ENCODE measurements around the gene CTNNA3.

The CTNNA3 gene

DNA sequence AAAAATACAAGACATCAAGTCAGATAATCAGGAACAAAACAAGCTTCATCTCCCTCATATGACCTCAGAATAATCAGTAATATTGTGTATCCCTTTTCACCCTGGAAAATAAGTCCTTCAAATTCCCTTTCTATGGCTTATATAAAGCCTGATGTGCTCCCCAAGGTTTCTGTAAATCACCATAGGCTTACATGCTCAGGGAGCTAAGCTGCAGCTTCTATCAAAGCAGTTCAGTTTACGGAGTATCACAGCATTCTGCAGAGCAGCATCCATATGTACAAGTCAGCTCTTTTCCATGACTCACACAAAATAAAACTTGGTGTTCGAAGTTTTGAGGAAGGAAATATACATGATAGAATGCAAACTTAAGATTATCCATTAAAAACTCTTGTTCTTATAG is 544.5 kb downstream of the CTNNA3 start:
- no peak overlapping the region for H3K4me3 ChIP-seq (ENCODE audit: low read depth, low read length)

DNA sequence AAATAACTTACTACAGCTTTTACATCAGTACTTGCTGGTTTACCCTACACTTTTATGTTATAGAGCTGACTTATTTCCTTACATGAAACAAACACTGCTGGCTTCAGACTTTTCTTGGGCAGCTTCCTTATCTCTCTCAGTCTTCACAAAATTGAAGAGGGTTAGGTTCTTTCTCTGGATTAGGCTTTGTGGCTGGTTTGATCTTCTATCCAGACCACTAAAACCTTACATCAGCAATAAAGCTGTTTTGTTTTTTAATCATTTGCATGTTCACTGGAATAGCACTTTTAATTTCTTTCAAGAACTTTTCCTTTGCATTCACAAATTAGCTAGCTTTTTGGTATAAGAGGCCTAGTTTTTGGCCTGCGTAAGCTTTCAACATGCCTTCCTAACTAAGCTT is 551.5 kb downstream of the CTNNA3 start:
- no peak overlapping the region for H3K4me3 ChIP-seq (ENCODE audit: low read depth, low read length)

DNA sequence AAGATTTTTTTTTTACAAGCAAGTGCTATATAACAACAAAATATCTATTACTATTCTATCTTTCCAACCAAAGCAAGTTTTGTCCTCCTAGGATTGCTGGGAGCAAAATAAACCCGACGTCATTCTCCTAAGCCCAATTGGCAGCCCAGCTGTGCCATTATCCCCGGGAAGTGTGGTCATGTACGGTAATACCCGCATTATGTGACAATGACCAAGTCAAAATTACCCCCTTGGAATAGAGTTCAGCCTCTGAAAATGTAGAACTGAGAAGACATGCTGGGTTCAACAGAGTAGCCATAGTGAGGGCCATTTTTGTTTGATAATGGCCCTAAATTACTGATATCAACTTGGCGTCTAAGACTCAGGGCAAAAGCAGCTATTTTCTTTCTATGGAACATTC is 554.7 kb downstream of the CTNNA3 start:
- H3K4me3 ChIP-seq (ENCODE audit: low read depth, low read length), result no peak overlapping the region

DNA sequence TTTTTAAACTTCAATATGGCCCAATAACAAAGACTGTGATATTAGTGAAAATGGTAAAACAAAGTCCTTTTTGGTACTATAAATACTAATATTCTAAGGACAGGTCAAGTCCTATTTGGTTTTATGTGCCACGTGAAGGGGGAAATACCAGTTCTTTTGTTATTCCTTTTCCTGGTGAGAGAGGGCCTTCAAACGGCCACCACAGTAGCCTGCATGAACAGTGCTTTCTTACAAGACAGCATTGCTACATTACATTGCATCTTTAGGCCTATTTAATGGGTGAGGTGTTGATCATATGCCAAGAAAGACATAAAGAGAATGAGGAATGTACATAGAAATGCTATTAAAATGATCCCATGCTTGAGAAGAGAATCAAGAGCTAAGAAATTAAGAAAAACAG is 555.4 kb downstream of the CTNNA3 start:
- no peak overlapping the region for H3K4me3 ChIP-seq (ENCODE audit: low read depth, low read length)

DNA sequence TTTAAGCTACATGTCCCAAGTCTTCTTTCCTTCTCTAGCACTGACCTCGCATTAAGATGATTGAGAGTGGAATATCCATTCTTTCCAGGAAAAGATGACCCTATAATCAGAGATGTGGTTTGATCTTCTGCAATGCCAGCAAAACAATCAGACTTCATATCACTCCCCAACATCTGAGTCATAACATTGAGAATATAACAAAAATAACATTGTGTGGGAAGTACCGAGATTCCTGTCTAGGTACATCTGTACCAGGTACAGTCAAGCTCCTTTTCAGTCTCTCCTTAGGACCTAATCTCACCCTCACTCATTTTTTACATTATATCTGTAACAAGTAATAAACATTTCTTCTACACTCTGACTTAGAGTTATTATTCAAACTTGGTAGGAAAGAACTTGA is 568.6 kb downstream of the CTNNA3 start:
- H3K4me3 ChIP-seq (ENCODE audit: low read depth, low read length), result no peak overlapping the region

DNA sequence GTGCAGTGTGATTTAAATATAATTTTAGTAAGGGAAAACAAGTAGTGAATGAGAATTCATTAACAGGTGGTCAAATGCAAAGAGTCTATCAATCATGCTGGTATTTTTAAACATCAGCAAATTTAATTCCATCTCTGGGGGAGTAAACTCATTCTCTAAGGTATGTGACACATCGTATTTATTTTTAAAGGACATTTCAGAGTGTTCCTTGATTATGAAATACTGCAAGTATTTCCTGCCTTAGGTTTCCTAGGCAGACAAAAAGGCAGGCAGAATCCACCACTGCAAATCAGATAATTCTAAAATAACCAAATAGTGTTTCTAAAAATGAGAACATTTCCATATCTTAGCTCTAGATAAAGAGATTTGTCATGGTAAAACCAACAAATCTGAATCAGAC is 576.3 kb downstream of the CTNNA3 start:
- H3K4me3 ChIP-seq (ENCODE audit: low read depth, low read length), result no peak overlapping the region

DNA sequence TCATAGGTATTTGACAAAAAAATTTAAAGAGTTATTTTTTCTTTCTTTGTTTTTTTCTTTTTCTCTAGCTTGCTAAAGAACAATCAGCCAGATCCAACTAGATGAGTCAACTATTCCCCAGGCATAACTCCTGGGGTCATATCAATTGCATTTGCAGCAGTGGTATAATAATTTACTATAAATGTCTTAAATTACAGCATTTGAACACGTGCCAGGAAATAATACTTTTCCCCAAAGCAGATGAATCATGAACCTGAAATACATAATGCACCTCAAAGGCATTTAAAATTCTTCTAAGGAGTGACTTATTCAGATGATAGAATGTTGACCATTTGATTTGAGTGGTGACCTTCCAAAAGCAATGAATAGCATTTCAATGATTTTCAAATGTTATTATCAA is 580.0 kb downstream of the CTNNA3 start:
- H3K4me3 ChIP-seq (ENCODE audit: low read depth, low read length), result no peak overlapping the region

DNA sequence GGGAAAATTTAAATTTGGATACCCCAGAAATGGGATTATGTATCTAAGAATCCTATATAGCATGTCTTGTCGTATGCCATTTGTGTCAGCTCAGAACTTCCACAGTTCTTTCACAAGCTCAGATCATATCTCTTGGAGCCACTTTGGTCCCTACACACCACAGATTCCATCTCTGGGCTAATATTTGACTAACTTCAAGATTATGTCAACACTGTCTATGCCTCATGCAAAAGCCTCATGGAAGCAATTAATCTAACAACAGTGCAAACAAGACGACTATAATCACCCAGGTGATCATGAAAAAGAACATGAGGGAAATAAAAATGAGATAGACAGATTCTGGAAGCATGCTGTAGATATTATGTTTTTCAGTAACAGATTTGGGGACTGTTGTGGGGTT is 581.0 kb downstream of the CTNNA3 start:
- H3K4me3 ChIP-seq (ENCODE audit: low read depth, low read length), result no peak overlapping the region

DNA sequence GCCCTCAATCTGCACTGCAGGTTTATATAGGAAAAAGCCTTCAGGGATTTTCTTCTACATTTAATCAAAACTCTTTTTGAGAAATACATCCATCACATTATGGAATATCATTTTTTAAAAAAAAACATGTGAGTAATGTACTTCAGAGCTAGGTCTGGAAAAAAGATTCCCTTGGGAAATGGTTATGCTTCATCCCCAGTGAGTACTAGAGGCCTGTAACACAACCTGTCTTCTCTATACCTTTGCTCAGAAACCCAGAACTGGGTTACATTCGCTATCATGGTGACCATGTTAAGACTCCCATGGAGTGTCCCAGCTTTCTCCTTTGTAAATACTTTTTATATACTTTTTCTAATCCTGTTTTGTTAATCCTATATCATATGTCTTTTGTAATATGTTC is 583.2 kb downstream of the CTNNA3 start:
- H3K4me3 ChIP-seq (ENCODE audit: low read depth, low read length), result no peak overlapping the region

DNA sequence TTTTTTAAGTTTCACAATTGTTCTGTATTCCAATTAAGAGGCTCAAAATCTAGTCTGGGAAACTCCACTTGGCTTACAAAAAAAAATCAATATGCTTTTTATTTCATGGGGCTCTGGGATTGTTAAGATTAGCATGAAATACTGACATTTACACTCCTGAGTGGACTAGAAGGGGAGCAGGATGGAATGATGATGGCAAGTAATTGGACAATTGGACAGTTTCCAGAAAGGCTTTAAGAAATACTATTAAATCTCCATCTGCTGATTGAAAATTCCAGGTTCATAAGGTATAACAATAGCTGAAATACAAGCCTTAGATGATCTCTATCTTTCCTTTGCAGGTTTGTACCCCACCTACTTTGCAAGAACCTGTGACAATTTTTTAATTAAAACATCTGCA is 585.7 kb downstream of the CTNNA3 start:
- no peak overlapping the region for H3K4me3 ChIP-seq (ENCODE audit: low read depth, low read length)

DNA sequence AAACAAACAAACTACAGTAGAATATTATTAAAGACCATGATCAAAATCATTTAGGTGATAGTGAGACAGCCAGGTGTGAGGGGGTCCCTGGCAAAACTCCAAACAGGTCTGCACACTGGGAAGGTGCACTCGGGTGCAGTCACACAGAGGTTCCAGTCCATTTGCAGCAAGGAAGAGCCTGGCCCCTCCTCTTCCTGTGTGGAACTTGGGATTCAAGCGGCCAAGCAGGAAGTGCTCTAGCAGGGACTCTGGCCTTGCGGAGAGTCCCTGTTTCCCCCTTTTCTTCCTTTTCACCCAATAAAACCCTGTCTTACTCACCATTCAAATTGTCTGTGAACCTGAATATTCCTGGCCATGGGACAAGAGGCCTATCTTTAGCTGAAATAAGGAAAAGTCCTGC is 588.3 kb downstream of the CTNNA3 start:
- no peak overlapping the region for H3K4me3 ChIP-seq (ENCODE audit: low read depth, low read length)

DNA sequence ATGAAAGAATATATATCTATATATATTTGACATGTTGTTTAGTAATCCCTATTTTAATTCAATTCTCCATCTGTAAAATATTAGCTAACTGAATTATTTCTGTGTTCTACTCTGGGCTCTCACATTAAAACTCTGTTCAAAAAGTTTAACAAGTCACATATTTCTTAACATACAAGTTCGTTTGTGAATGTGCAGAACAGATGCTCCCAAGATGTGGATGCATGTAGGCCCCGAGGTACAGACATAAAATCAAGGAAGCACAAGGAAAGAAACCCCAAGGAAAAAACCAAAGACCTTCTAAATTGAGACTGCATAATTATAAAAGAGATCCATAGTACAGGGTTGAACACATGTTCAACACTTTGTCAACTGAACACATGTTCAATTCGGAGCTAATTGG is 595.0 kb downstream of the CTNNA3 start:
- H3K4me3 ChIP-seq (ENCODE audit: low read depth, low read length), result no peak overlapping the region

DNA sequence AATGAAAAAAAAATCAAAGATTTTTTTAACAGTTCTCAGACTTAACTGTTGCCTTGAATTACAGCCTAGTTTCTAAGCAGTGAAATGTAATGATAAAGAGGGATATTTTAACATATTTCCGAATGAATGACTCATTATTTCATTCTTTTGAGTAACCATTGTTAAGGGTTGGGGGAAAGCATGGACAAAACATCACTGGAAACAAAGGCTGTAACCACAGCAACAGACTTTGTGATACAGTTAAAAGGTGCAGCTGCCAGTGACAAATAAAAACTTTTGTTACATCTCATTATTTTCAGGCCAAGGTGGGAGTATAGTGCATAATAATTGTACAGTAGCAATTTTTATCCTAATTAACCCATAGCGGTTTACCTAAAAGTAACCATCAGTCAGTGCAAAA is 597.5 kb downstream of the CTNNA3 start:
- H3K4me3 ChIP-seq (ENCODE audit: low read depth, low read length), result no peak overlapping the region

DNA sequence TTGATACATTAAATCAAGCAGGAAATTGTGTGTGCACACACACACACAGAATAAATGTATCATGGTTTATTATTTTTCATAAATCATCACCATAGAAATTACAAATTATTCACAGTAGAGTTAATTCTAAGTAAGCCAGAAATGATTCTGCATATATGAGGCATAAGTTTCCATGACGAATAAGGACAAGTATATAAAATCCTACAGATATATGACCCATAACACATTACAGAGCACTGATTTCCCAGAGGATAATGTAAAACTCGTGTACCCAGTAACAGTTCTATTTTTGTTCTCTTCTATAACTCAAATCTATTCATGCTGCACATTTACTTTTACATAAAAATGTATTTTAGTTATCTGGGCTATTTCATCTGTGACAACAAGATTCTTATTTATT is 600.5 kb downstream of the CTNNA3 start:
- no peak overlapping the region for H3K4me3 ChIP-seq (ENCODE audit: low read depth, low read length)

DNA sequence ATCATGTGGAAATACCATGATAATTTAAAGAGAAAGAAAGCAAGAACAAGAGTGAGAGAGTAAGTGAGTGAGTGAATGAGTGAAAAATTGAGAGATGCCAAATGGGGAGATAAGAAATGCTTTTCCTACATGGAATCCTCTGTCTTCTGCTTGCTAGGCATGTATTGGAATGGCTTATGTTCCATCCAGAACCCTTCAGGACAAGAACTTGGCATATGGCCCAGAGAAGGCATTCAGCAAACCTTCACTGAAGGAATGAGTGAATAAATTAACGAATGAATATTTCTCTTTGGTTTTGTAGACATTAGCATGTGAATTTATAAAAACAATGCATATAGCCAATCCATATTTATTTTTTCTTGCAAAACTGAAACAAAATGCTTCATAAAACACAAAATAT is 608.0 kb downstream of the CTNNA3 start:
- no peak overlapping the region for H3K4me3 ChIP-seq (ENCODE audit: low read depth, low read length)

DNA sequence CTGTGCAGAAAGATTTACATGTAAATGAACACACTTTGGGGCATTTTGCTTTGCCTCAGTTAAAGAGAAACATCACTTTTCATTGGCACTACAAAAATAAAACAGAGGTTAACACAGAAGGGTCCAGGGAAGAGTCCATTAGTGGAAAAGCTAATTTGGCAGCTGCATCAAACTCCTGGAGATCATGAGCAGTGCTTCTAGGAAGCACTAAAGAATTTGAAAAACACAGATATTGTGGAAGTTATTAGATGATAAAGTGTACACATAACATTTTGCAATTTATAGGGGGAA is 608.9 kb downstream of the CTNNA3 start:
- H3K4me3 ChIP-seq (ENCODE audit: low read depth, low read length), result no peak overlapping the region

DNA sequence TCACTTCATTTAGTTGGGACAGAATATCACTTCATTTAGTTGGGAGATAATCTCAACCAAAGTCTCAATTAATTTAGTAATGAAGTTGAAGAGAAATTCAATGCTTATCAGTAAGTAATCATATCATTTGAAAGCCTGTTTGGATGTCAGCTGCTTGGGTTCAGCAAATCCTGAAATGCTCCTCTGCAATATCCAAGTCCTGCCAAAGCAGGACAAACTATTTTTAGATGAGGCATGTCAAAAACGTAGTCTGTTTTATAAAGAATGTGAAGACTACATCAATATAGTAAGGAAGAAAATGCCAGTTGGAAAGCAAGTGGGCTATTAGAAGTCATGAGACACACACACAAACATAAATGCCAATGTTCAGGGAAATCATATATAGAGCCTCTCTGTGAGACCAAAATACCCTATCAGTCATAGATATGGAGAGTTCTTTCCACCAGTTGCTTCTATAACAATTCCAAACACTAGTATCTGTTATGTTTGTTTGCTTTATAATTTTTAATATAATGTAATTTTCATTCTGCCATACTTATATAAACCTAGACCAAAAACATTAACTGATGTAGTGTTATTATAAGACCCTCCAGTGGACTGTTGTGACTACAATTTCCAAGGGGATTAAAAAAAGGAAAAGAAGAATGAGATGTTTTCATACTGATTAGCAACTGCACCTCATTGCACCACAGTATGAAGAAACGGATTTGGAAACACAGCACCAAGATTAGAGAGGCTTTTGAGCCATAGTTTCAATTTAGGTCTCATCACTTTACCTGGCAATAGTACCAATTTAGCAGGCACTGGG is 609.5 kb downstream of the CTNNA3 start:
- no peak overlapping the region for H3K4me3 ChIP-seq (ENCODE audit: low read depth, low read length)

DNA sequence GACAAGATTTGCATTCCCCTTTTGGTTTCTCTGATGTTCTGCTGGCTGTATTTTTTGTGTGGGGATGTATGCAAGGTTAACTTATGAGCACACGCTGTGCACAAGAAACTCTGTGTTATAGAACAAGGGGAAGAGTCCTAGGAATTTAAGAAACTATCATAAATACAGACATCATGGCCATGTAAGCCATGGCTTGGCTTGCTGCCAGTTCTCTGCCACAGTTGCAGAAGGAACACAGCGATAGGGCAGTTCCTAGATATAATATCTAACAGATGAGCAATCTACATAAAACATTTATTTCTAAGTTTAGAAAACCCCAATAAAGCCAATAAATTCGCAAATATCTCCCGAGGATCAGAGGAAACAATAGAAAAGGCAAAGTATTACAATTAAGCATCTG is 616.9 kb downstream of the CTNNA3 start:
- H3K4me3 ChIP-seq (ENCODE audit: low read depth, low read length), result no peak overlapping the region

DNA sequence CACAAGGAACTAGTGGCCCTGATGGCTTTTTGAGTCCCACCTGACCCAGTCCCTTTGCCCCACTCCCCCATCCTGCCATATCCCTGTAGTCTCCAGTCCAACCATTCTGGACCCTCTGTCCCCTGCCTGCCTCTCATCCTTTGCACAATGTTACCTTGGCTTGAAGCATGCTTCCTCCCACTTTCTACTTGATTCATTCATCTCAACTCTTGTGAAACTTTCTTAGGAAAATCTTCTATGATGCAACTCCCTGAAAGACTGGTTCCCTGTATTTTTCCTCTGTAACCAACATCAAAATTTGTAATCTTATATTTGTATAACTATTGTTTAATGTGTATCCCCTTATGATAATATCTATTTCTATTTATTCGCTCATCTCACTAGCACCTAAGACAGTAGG is 618.6 kb downstream of the CTNNA3 start:
- no peak overlapping the region for H3K4me3 ChIP-seq (ENCODE audit: low read depth, low read length)

DNA sequence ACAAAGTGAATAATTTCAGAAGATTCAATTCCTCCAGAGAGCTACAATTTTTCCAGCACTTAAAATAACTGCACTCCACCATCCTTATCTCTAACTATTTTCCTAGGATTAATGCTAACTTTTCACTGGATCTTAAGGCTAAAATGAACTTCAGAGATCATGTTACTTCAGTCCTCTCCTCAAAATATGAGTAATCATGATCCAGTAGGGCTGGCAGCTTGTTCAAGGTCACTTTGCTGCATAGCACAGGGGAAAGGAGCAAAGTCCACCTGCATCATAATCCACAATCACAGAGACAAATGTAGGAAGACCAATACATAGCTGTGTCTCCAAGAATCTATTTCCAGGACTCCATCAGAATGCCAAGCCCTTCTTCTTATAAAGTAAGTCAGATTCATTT is 619.9 kb downstream of the CTNNA3 start:
- H3K4me3 ChIP-seq (ENCODE audit: low read depth, low read length), result no peak overlapping the region

DNA sequence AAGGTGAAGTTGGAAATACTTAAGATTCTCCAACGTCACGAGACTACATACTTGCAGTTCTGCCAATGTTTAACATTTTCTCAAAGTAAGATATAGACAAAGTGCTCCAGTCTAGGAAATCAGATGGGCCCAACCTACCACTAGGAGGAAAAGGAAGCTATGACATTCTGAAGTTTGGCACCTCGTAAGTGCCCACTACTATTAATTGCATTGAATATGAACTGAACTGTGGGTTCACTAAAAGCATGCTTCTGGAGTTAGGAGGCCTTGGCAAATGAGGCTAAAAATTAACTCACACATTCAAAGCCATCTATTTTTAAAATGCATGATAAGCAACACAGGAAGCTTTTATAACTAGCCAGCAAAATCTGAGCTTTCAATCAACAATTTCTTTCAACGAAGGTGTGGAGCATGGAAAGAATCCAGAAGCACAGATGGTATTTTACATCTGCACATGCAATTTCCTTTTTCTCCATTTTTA is 620.5 kb downstream of the CTNNA3 start:
- H3K4me3 ChIP-seq (ENCODE audit: low read depth, low read length), result no peak overlapping the region

DNA sequence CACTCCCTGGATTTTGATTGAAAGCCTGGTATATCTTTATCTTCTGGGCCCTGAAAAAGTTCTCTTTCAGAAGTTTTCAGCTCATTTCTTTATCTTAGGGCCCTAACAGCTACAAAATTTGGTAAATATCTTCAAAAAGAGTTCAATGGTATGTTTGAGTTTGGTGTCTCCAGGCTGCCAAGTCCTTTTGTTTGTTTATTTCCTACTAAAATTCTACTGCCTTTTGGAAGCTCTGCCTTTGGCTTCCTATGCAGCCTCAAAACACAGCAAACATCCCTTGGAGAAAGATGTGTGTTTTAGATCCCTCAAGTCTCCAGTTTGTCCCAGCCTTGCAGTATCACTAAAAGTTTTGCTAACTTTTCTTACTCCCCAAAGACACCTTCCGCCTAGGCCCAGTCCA is 623.3 kb downstream of the CTNNA3 start:
- H3K4me3 ChIP-seq (ENCODE audit: low read depth, low read length), result no peak overlapping the region

DNA sequence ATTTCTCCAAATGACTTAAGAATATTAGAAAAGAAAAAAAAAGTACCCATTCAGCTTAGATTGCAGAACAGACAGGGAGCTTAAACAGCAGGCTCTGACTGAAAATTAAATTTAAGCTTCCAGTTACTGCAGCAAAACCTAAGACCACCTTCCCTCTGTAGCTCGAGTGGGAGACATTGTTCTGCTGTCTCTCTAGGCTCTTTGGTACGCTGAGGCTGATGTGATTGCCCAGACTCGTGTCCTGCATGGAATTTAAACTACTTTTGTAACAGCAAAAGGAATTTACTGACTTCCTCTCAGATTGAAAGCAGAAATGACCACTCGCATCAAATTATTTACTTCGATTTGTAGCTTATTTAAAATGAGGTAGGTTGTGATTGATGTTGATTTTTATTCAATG is 645.6 kb downstream of the CTNNA3 start:
- H3K4me3 ChIP-seq (ENCODE audit: low read depth, low read length), result no peak overlapping the region

Measured in iPS-11a (cell line).